GM23248 (cell line): ENCODE measurements around the gene GABBR2.

Experiments used
- EZH2 ChIP-seq: fragments of 200-600 bp; sonication (generic); IDR thresholded peaks from 2 replicates; pipeline ENCODE4 v1.6.1; 2018; ENCODE audit warnings: antibody characterized with exemption, mild to moderate bottlenecking; ENCODE audit not compliant: insufficient read depth, poor library complexity, severe bottlenecking
- EZH2phosphoT487 ChIP-seq: fragments of 200-600 bp; sonication (generic); IDR thresholded peaks from 2 replicates; pipeline ENCODE4 v1.6.1; 2018; ENCODE audit warnings: antibody characterized with exemption, moderate library complexity, mild to moderate bottlenecking, low read depth; ENCODE audit not compliant: insufficient read depth

DNA sequence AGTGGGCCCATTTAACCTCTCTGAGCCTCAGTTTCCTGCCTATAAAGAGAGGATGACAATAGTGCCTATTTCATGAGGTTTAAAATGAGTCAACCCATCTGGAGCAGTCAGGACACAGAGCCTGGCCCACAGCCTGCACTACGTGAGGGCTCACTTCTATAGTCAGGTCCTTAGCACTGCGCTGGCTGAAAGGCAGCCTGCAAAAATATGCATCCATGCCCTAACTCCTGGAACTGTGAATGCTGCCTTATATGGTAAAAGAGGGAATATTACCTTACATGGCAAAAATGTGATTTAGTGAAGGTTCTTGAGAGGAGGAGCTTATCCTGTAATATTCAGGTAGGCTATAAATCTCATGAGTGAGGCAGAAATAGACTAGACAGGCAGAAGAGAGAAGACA lies 98.5 kb downstream of the GABBR2 start:
- TF ChIP-seq EZH2 (no peak), EZH2phosphoT487 (no peak)
